A549 (cell line): ENCODE data around the gene PIGU.

ENCODE experiments used
- CEBPB ChIP-seq, 2 experiments: fragments of >200 bp in 1 of 2; sonication (Bioruptor Twin) in 1 of 2; formaldehyde crosslinking in 1 of 2; IDR thresholded peaks; 2 replicates each; pipeline ENCODE4 v1.6.1; 2012 to 2016
- FOXS1 ChIP-seq: fragments of 250-450 bp; sonication (Bioruptor Pico); IDR thresholded peaks from 2 replicates; pipeline ENCODE4 v1.5.0; 2020; ENCODE audit warnings: mild to moderate bottlenecking, moderate library complexity
- RAD21 ChIP-seq, 2 experiments: fragments of >200 bp in 1 of 2; sonication (Bioruptor Twin) in 1 of 2; formaldehyde crosslinking in 1 of 2; IDR thresholded peaks in 1 of 2; conservative IDR thresholded peaks in 1 of 2; 2 replicates in 1 of 2; 3 replicates in 1 of 2; pipeline ENCODE4 v1.6.1; 2012 to 2018; ENCODE audit warnings: inconsistent platforms in 1 of 2
- RCOR1 ChIP-seq: fragments of 150-350 bp; IDR thresholded peaks from 2 replicates; pipeline ENCODE4 v1.6.1; 2014; ENCODE audit warnings: antibody characterized with exemption, low read length, low read depth
- TP53 ChIP-seq: fragments of 250-450 bp; sonication (Bioruptor Pico); IDR thresholded peaks from 2 replicates; pipeline ENCODE4 v1.5.0; 2021; ENCODE audit warnings: mild to moderate bottlenecking, moderate library complexity
- TF ChIP-seq, protein P1 (sequence below): fragments of >200 bp; sonication (Bioruptor Twin); formaldehyde crosslinking; IDR thresholded peaks from 3 replicates; pipeline ENCODE4 v1.5.1; 2016

DNA sequence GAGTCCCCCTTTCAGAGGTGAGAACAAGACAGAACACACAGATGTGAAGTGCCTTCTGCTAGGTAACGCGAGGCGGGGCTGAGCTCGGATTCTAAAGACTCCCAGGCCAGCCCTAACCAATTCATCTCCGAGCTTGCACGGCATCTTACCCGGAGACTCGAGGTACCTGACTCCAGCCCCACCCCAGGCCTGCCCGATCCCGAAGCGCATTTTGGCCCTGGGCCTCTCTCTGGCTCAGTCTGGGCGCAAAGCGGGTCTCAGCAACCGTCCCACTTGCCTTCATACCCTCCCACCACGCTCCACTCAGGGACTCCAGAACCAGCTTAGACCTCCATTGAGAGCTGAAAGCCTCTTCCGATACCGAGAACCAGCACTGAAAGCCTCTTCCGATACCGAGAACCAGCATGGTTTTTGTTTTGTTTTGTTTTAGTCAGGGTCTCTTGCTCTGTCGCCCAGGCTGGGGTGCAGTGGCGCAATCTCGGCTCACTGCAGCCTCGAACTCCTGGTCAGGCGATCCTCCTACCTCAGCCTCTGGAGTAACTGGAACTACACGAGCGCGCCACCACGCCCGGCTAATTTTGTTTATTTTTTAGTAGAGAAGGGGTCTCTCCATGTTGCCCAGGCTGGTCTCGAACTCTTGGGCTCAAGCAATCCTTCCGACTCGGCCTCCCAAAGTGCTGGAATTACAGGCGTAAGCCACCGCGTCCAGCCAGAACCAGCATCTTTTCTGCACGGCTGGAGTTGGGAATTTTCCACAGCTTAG is 161.2 kb downstream of the PIGU start:
- TF ChIP-seq RAD21 (conservative IDR thresholded peaks at IDR 0.05 in 1 of 2, IDR thresholded peaks at IDR 0.05 in 1 of 2) (no peak), CEBPB (IDR thresholded peaks at IDR 0.05) (peak in 1 of 2 experiments; percentile 61; a peak in 2 of 4 replicates), FOXS1 (CRISPR knock-in tag) (no peak), RCOR1 (no peak), TP53 (CRISPR knock-in tag) (no peak)
- TF ChIP-seq, protein P1, sequence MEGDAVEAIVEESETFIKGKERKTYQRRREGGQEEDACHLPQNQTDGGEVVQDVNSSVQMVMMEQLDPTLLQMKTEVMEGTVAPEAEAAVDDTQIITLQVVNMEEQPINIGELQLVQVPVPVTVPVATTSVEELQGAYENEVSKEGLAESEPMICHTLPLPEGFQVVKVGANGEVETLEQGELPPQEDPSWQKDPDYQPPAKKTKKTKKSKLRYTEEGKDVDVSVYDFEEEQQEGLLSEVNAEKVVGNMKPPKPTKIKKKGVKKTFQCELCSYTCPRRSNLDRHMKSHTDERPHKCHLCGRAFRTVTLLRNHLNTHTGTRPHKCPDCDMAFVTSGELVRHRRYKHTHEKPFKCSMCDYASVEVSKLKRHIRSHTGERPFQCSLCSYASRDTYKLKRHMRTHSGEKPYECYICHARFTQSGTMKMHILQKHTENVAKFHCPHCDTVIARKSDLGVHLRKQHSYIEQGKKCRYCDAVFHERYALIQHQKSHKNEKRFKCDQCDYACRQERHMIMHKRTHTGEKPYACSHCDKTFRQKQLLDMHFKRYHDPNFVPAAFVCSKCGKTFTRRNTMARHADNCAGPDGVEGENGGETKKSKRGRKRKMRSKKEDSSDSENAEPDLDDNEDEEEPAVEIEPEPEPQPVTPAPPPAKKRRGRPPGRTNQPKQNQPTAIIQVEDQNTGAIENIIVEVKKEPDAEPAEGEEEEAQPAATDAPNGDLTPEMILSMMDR, result no peak
